GM18519 (cell line): Measurements from ENCODE around the gene COX5B.
"Not testable (repeated sequence)": the region's sequence is repeated elsewhere in the genome, so short reads cannot be mapped to it uniquely, and the experiment has no call there.

Source experiments
- ATAC-seq: cut with Tn5 transposase; IDR thresholded peaks from one replicate; pipeline ENCODE4 v1.9.1; 2021; ENCODE audit warnings: mild to moderate bottlenecking, moderate library complexity; ENCODE audit not compliant: unreplicated experiment, low FRiP score

The COX5B gene

DNA sequence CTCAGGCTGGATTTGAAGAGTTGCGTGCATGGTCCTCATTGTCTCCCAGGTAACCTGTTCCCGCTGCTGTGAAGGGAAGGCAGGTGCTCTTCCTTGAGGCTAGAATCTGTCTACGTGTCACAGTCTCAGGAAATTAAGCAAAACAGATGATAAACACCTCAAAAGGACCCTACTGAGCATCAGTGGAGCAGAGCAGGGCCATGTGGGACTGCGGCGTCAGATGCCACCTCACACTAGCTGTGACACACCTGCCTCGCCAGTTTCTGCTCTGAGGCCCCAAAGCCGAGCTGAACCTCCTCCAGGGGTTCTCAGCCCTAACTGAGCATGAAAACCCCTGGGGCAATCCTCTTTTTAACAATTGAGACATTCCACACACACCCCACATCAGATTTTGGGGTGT, 25.7 kb downstream of the COX5B start:
- ATAC-seq, result no peak

DNA sequence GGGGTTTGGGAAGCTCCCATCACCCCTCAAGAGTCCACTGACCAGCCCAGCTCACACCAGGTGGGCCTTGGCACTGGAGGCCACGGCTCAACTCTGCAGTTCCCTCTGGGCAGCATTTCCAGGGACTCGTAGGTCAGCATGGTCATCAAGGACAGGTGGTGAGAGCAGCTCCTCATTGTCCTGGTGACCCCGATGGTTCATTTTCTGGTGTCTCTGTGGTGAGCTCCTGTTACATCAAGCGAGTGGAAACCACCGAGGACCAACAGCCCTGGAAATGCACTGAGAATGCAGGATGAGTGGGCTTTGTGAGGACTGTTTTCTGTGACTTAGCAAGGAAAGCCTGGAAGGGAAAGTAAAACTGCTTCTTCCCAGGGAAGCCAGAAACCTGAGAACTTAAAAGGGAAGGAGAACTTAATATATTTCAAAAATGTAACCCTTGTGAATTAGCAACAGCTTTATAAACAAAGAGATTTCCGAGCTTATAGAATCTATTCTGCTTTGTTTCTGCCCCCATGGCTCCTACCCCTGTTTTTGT, 26.8 kb downstream of the COX5B start:
- not testable (repeated sequence) for ATAC-seq

DNA sequence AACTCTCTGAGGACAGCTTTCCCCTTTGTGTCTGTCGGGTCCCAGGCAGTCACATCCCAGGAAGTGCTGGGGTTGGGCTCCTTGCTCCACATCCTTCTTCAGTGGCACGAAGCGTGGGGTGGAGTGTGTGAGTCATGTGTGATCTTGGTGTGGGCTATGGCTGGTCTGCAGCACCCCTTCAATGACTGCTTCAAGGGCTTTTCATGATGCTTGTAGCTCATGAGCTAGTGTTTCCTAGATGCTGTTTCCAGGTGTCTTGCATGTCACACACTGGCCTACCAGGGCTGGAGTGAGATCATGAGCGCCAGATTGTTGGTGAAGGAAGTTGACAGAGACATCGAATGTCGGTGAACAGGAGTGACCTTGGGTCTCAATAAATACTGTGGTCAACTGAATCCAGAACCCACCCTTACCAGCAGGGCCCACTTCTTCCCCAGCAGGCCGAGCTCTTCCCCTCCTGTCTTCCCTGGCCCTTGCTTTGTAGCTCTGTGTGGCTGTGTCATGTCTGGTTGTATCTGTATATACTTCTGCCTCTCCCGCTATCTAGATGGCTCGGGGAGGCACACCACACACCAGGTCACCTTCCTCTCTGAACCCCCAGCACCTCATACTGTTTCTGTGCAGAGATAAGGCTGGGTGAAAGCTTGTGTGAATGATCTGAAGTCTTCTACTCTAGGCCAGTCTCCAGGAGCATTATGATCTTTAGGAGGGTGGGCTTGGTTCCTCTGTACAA, 27.5 kb downstream of the COX5B start:
- no peak for ATAC-seq

DNA sequence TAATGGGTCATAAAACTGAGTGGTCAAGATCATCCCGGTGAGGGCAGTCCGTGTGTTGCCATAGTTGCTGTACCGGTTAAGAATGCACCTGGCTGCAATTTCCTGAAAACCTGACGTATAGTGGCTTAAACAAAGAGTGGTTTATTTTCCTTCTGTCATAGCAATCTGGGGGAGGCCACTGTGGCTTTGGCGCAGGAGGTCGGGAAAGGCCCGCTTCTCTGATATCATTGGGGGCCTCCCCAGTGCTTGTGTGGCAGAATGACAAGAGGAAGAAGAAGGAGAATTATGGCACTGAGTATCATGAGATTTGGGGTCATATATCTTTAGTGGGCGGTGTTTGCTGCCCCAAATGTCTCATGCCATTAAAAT, 28.0 kb downstream of the COX5B start:
- ATAC-seq, result no peak

DNA sequence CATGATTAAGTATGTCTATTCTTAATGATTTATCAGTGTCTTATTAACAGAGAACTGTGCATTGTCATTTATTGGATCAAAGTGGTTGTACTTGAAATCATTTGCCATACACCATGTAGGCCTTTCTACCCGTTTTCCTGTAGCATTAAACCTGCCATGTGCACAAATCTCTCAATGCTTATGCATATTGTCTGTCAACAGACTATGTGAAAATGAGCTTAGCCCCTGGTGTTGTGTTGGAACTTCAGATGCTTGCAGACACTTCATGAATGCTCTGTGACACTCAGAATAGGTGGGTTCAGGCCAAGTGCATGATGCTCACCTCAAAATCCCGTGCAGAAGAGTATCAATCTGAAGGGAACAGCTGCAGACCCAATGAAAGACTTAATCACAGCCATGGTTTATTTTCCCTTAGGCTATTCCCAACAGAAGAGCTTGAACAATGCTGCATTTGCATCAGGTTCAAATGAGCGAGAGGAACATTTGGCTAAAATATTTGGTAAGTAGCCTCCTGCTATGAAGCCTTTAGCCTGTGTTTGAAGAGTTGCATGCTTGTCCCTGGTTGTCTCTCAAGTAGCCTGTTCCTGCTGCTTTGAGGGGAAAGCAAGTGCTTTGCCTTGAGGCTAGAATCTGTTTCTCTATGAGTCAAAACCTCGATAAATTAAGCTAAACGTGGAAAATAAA, 29.7 kb downstream of the COX5B start:
- ATAC-seq, result no peak

DNA sequence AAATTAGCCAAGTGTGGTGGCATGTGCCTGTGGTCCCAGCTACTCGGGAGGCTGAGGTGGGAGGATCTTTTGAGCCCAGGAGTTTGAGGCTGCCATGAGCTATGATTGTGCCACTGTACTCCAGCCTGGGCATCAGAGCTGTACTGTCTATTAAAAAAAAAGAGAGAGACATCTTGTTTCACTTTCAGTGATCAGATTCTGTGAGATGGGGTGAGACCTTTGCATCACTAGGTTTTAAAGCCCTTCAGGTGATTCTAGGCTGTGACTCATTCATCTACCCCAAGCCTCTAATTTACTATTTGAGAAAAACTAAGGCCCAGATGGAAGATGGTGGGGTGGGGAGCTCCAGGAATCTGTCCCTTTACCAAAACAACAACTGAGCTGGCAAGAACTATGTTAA, 30.8 kb downstream of the COX5B start:
- no peak for ATAC-seq

DNA sequence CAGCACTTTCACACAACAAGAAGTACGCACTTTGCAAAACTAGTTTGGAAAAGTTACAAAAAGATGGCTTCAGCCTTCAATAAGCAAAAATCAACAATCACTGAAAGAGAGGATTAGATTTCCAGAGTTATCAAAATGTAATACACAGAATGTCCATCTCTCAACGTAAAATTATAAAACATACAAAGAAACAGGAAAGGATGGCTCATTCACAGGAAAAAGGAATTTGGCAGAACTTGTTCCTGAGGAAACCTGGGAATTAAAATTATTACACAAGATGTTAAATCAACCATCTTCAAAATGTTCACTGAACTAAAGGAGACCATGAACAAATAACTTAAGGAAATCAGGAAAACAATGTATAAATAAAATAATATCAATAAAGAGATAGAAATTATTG, 31.6 kb downstream of the COX5B start:
- no peak for ATAC-seq

DNA sequence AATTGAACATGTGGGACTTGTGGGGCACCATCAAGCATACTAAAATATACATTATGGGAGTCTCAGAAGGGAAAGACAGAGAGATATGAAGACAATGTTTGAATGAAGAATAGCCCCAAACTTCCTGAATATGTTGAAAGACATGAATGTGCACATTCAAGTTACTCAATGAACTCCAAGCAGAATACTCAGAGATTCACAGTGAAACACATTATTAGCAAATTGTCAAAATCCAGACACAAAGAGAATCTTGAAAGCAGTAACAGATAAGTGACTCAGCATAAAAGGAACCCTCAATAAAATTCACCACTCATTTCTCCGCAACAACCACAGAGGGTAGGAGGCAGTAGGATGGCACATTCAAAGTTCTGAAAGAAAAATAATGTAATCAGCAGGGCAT, 32.4 kb downstream of the COX5B start:
- ATAC-seq, result no peak

DNA sequence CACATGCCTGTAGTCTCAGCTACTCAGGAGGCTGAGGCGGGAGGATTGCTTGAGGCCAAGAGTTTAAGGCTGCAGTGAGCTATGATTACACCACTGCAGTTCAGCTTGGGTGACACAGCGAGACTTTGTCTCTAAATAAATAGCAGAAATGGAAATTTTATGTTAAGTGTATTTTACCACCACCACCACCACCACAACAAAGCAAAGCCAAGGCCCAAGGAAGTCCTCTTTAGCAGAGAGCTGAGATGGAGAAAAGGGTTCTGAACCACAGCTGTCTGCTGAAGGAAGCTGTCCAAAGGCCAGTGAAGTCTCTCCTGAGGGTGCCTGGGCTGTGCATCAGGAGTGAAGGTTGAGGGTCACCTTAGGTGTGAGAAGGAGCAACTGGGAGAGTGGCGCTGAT, 41.4 kb downstream of the COX5B start:
- not testable (repeated sequence) for ATAC-seq

DNA sequence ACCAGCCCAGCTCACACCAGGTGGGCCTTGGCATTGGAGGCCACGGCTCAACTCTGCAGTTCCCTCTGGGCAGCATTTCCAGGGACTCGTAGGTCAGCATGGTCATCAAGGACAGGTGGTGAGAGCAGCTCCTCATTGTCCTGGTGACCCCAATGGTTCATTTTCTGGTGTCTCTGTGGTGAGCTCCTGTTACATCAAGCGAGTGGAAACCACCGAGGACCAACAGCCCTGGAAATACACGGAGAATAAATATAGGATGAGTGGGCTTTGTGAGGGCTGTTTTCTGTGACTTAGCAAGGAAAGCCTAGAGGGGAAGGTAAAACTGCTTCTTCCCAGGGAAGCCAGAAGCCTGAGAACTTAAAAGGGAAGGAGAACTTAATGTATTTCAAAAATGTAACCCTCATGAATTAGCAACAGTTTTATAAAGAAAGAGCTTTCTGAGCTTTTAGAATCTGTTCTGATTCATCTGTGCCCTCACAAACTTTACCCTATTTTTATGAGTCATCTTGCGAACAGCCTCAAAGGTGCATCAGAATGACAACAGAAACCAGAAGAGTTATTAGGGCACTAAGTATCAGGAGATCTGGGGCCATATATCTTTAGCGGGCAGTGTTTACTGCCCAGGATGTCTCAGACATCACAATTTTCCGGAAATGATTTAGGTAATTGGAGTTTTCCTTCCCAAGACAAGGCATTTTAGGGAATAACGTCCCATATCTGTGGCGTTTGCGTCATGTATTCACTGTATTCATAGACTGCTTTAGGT, 42.4 kb downstream of the COX5B start:
- no peak for ATAC-seq

DNA sequence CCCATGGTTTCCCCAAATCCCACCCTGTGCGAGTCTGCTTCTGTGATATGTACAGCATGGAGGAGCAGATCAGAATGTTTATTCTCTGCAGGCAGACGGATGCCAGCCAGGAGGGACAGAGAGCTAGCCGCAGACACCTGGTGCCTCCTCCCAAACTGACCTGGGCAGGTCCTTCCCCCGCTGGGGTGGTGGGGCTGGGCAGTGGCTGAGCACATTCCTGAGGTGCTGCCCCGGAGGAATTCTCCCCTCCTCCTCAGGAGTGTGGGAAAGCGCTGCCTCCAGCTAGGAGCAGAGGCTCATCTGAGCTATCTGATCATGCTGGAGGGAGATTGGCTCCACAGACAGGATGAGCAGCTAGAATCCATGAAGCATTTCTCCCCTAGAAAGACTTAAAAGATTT, 45.3 kb downstream of the COX5B start:
- no peak for ATAC-seq

DNA sequence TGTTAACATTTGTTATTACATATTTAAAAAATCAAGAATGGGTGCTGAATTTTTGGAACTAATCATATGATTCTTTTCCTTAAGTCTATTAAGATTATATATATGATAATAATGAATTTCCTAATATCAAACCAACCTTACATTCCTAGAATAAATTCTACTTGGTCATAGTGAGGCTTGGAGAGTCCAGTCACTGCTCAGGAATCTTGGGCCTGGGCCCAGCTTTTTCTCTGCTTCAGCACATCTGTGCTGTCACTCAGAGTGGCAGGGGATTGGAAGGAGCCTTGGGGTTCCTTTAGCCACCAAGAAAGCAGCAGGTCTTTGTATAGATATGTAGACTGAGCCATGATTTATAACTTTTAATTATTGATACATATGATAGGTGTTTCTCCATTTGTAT, 47.6 kb downstream of the COX5B start:
- ATAC-seq, result no peak

DNA sequence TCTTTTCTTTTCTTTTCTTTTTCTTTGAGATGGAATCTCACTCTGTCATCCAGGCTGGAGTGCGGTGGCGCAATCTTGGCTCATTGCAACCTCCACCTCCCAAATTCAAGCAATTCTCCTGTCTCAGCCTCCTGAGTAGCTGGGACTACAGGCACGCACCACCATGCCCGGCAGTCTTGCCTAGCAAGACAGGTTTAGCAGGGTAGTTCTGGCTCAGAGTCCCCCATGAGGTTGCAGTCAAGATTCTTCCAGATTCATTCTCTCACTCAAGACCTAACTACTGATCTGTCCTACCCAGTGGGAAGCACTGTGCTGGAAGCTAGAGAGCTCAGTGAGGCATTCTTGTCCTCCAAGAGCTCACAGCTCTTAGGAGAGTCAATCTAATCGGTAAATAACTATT, 49.9 kb downstream of the COX5B start:
- ATAC-seq, result no peak

DNA sequence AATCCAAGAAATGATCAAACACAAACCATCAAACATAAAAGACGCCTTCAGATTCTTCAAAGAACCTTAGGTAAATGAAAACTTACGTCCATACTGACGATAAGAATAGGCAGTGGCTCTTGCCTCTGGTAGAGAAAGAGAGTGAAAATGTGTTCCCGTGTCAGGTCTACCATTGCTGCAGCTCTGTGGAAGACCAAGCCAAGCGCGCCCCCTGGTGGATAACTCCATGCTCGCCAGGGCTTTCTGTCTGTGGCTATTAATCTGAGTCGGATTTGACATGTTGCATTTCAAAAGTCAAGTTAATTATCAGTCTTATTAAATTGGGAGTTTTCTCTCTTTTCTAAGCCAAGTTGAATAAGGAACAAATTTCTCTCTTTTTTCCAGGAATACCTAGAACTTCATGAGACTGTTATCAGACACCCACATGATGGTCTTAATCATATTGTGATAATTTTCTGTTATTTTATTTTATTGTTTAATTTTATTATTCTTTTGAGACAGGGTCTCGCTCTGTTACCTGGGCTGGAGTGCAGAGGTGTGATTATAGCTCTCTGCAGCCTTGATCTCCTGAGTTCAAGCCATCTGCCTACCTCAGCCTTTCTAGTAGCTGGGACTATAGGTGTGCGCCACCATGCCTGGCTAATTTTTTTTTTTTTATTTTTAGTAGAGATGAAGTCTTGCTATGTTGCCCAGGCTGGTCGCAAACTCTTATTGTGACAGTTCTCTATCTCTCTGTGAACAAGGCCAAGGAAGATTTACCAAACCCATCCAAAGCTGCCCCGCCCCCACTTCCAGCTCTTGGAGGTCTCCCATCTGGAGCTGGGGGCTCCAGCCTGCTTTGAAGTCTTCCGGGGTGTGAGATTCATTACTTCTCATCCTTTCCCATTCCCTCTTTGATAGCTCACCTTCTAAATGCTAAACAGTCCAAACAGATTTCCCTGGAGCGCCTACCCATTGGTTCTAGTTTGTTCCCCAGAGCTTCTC, 51.7 kb downstream of the COX5B start:
- ATAC-seq, result no peak
